ENCODE data around the gene KIF26B.

Gene KIF26B

DNA sequence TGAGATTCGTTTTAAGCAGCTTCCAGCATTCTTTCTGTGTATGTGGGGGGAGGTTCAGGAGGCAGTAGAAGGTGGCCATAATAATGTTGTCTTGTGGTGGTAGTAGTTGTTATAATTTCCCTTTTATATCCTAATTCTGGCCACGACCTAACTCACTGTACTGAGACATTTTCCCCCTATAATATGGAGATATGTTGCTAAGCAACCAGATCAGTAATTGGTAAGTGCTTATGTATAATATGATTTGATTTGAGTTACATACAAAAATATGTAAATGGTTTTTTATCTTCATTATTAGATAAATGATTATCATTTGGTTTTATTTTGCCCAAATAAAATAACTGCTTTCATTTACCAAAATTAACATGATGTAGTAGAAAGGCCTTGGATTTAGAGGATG lies 376.2 kb downstream of the KIF26B start:
- no peak for DNase-seq

DNA sequence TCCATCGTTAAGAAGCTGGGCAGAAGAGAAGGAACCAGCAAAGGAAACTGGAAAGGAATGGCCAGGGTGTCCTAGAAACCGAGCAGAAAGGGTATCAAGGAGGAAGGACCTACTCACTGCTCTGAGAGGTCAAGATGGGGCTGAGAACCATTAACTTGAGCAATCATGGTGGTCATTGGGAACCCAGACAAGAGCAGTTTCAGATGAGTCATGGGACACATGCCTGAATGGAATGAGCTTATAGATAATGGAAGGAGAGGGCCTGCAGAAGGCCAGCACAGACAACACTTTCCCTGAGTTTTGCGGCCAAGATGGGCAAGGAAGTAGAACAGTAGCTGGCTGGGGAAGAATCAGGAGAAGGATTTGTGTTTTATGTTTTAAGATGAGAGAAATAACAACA lies 383.2 kb downstream of the KIF26B start:
- no peak for DNase-seq

DNA sequence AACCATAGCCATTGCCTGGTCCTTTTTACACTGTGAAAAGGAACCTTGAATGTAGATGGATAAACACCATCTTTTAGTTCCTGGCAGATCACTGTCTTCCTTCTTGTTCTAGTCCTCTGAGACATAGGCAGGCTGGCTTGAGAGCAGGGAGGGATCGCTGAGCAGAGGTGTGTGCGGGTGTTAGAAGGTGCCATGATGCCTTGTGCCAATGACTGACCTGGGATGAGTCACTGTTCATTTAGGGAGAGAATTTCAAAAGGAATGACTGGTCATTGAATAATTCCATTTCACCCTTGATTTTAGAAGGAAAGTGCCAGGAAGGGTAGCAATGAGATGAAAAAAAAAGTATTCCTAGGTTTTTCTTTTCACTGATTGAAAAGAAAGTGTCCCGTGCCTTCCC lies 383.9 kb downstream of the KIF26B start:
- DNase-seq, result no peak

DNA sequence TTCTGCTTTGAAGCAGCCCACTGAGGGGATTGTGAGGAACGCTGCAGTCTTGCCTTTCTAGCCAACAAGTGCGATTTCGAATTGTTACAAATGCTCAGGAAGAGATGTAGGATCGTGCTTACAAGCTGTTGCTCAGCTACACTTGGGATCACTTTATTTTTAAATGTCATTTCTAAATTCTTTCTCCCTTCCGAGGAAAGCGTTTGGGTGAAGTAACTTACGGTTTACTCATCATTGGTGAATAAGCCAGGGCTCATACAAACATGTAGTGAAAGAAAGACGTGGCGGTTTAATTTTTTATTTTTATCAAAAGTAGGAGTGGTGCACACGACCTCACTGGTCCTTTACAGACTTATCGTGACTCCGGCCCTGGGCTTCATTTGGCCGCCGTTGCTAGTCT lies 386.6 kb downstream of the KIF26B start:
- DNase-seq, result no peak

DNA sequence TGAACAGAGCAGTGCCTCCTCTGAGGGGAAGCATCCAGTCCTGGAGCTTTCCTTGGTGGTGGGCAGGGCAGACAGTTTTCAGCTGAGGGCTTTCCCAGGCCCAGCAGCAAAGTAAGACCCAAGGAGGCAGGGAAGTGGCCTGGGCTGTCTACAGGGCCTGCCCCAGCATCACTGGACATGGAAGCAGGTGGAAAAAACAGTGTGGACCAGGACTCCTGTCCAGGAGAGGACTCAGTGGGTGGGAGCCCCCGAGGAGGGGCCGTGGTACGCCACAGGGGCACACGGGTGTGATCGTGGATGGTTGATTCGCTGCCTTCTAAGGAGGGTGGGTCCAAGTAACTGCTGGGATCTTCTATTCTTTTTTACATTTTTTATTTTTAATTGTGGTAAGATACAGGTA lies 387.6 kb downstream of the KIF26B start:
- DNase-seq, result no peak

DNA sequence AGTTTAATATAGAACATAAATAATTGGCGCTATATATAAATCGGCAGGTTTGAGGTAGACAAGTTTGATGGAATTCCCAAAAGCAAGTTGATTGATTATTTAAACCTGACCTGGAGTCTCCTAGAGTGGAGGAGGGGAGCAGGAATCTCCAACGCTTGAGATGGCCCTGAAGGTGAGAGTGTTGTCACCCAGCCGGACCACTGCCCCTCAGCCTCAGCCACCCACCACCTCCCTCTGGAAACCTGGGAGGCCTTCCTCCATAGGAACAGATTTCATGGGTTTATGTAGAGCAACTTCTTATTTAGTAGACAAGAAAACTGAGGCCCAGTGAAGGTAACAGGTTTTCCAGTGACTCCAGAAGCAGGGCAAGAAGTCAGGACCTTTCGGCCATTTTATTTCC lies 389.5 kb downstream of the KIF26B start:
- DNase-seq, result no peak

DNA sequence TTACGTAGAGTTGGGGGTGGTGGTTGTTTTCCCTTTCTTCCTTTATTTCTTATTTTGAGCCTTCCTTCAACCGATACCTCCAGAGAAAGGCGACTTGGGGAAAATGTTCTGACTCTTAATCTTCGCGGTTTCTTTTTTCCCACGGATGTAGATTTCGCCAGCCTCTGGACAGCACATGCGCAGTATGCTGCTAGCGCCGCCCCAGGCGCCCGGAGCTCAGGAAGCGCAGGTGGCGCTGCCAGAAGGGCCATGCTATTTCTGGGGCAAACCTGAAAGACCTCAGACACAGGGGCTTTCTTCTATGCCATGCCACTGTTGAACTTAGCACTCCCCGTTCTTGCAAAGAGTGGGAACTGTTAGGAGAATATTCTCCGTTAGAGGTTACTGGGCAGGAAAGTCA lies 392.1 kb downstream of the KIF26B start:
- no peak for DNase-seq

DNA sequence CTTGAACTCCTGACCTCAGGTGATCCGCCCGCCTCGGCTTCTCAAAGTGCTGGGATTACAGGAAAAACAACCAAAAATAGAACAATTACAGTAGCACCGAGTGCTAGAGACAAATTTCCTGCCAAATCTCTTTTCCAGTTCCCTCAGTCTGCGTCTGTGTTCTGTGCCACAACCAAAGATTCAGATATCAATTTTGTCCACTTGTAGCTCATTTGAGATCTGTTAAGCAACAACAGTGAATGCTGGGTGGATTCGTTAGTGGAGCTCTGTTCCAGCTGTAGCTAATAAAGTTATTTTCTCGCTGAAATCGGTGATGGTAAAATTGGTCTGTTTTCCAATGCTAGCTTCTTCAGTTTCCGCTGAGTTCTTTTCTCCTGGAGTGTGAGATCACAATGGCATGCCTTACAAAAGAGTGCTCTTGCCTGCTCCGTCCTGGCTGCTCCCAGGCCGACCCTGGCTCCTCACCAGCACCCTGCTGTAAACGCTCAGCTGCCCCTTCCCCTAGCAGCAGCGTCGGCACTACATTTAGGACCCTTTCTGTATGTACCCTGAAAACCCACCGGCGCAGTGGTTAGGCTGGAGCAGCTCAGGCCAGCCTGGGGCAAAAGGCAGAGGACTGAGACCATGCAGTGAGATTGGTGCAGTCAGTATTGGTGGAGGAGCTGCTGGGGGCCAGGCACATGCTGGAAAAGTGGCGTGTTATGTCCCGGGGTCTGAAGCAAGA lies 395.4 kb downstream of the KIF26B start:
- no peak for DNase-seq

DNA sequence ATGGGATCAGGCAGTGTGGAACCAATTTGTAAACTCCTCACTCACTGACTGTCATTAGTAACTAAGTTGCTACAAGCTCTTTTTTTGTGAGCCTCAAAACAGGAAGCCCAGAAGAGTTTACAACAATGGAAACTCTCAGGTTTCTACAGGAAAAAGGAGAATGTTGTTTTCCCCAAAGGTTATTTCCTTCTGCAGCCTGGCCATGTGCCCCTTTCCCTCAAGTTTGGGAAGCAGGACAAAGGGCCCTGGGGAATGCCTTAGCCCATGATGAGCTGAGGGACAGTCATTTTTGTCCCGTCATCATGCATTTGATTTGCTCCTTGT lies 395.9 kb downstream of the KIF26B start:
- DNase-seq, result no peak

DNA sequence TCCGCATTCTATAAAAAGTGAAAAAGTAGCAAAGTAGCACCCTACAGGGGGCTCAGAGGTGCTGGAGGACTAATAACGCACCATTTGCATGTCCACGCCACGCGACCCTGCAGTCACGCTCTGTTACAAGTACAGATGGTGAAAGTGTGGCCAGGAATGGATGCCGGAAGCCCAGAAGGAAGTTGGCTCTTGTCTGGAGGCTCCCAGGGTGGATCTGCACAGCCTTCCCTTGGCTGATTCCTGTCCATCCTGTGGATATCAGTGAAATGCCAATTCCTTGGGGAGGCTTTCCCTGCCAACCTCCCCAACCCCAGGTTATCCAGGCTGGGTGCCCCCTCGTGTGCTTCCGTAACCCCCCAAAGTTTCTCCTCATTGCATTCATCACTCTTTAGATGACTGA lies 396.8 kb downstream of the KIF26B start:
- no peak for DNase-seq

DNA sequence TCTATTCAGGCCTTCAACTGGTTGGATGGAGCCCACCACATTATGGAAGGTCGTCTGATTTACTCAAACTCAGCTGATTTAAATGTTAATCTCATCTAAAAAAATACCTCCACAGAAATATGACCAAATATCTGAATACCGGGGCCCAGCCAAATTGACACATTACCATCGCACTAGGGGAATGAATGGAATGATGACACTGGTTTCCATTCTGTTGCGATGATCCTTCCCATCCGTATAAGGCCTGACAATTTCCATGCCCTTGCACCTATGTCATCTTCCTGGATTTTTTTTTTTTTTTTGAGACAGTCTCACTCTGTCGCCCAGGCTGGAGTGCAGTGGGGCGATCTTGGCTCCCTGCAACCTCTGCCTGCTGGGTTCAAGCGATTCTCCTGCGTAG lies 397.5 kb downstream of the KIF26B start:
- no peak for DNase-seq

DNA sequence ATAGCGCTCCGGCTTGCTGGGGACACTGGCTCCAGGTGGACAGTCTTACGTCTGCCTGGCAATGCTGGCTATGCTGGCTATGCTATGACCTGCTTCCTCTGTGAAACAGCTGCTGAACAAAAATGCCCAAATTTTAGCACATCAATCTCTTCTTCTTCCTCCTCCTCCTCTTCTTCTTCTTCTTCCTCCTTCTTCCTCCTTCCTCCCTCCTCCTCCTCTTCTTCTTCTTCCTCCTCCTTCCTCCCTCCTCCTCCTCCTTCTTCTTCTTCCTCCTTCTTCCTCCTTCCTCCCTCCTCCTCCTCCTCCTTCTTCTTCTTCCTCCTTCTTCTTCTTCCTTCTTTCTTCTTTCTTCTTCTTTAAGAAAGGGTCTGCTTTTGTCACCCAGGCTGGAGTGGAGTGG lies 401.3 kb downstream of the KIF26B start:
- no peak for DNase-seq

DNA sequence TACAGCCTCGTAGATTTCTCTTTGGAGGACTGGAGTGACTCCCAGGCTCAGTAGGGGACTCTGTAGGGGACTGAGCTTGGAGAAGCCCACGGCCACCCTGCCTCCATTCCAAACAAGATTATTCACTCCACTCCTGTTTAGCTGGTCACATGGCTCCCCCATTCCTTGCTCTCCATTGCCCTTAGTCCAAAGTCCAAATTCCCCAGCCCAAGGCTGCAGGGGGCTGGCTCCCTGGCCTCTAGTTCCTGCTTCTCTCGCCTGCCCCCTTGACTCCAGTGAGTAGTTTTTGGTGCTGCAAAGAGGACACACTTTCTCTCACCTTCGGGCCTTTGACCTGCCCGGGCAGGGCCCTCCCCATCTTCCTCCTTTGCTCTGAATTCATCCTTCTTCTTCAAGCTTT lies 403.3 kb downstream of the KIF26B start:
- DNase-seq, result no peak

DNA sequence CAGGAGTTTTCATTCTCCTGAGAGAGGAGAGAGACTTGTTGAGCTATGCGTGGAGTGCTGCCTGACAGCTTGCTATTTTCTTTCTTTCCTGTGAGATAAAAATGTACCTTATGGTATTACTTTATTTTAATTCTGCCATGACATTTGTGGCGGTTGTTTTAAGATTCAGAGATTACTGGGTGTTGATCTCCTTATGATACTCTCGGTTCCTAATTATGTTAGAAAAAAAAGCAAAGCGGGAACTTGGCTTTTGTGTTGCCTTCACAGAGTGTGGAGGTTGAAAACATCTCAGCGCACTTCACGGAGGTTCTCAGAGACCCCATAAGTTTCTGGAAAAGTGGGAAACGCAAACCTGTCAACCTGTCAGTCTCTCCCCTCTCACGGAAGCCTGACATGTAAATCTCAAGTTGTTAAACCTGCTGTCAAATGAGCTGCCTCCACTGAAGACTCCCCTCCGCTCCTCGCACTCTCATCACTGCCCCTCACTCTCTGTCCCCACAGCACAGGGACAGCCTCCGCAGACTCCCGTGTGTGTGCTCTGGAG lies 405.6 kb downstream of the KIF26B start:
- no peak for DNase-seq

DNA sequence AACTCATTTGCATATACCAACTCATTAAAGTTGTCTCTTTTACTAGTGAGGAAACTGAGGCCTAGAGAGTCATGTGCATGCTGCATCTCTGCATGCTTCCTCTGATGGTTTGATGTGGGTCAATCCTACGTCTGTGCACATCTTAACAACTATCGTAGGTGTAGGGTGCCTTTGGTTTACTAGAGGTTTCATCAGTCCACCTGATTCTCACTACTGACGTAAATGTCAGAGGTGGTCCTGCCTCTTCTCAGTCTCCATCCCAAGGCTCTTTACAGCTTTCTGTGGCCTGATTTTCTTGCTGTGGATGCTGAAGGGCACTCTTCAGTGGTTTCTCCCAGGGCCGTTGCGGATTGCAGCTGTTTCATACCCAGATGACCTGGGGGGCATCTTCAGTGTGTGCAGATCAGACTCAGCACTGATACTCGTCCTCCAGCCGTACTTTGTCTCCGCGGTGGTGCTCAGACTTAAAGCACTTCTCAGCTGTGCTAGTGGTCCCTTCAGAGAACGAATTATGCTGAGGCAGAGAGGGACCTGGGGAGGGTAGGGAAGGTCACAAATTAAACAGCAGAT lies 407.0 kb downstream of the KIF26B start:
- no peak for DNase-seq

DNA sequence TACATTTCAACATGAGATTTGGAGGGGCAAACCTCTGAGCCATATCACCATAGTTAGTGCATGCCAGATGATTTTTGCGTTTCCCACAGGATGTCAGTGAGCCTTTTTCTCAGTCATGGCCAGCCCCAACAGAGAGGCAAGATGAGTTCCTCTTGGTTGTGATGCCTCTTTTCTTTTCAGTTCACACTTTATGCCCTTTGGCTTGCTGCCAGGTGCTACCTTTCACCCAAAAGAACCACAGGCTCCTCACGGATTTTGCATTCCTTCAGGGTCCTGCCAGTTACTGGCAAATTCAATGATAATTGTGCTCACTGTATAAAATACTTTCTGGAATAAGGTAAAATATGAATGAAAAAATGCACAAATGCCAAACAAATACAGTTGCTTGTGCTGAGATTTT lies 411.3 kb downstream of the KIF26B start:
- no peak for DNase-seq

DNA sequence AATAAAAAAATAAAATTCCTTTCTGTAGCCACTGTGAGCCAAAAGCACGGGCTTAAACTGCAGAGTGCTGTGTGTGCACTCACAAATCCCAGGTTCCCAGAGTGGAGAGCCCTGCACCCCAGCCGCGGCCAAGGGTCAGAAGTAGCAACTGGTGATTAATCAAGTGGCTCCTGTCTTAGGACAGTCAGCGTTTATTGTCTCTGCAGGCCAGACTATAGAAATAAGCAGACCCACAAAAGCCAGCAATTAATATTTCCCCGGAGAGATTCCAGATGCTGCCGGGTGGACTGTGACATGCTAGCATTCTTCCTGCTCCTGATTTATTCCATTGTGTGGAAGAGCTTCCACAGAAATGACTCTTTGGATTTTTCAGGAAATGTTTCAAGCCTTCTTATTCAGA lies 412.2 kb downstream of the KIF26B start:
- DNase-seq, result no peak

DNA sequence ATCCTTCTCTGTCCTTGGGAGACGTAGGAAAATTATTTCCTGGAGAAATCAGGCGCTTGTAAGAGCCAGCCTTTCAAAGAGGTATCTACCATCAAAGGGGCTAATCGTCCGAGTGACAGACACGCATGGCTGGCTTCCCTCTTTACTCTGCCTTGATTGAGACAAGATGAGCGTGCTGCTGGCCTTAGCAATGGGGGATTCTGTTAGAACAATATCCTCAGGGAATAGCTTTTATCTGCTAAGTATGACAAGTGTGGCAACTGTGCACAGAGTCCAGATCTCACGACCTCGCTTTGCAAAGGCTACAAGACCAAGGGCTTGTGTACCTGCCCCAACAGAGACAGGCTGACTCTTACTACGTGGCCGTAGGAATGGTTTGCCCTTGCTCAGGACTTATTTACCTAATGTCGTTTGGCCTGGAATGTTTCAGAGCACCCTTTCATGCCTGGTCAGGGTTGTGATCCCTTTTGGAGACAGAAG lies 417.1 kb downstream of the KIF26B start:
- DNase-seq, result no peak

DNA sequence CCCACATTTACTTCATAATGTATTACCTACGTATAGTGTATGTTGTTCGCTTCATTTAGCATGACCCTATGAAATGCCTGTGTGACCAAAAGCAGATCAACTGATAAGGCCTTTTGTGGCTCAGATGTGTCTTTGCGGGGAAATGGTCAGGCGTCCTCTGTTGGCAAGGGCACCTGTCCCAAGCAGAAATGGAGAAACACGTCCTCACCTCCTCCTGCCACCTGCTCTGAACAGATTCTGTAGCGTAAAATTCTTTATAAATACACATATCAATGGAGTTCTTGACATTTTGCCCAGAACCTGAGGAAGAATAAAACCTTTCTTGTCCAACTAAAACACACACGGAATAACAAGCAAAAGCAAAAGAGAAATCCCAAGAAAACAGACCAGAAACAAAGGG lies 417.9 kb downstream of the KIF26B start:
- DNase-seq, result no peak

DNA sequence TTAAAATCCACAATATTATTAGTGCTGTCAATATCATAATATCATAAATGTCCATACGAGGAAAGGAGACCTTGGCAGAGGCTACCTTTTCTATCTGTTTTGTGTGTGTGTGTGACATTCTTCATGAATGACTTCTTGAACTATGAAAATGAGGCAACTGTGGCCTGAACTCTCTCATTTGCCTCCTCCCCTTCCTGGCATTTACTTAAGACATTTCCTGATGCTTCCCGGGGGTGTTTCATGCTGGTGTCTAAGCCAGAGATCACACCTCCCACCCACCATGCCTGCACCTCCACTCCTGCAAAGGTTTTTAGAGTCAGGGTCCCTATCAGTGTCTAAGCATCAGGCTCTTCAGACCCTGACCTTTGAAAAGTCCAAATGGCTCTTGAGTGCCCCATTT lies 420.9 kb downstream of the KIF26B start:
- DNase-seq, result no peak

DNA sequence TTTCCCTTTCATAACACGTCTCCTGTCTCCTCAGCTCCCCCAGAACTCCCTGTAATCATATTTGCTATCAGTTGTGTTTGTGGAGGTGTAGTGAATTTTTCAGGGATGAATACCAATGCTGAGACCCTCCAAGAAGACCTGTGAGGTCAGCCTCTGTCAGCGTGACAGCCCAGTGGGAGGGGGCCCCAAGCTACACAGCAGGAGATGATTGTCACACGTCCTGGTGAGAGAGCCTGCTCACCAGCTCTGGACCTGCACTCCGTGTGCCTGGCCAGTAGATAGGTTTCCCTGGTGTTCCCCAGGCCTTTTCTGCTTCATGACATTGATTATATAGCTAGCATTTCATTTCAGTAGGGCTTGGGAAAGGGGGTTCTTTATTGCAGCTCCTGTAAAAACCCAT lies 421.5 kb downstream of the KIF26B start:
- DNase-seq, result no peak

DNA sequence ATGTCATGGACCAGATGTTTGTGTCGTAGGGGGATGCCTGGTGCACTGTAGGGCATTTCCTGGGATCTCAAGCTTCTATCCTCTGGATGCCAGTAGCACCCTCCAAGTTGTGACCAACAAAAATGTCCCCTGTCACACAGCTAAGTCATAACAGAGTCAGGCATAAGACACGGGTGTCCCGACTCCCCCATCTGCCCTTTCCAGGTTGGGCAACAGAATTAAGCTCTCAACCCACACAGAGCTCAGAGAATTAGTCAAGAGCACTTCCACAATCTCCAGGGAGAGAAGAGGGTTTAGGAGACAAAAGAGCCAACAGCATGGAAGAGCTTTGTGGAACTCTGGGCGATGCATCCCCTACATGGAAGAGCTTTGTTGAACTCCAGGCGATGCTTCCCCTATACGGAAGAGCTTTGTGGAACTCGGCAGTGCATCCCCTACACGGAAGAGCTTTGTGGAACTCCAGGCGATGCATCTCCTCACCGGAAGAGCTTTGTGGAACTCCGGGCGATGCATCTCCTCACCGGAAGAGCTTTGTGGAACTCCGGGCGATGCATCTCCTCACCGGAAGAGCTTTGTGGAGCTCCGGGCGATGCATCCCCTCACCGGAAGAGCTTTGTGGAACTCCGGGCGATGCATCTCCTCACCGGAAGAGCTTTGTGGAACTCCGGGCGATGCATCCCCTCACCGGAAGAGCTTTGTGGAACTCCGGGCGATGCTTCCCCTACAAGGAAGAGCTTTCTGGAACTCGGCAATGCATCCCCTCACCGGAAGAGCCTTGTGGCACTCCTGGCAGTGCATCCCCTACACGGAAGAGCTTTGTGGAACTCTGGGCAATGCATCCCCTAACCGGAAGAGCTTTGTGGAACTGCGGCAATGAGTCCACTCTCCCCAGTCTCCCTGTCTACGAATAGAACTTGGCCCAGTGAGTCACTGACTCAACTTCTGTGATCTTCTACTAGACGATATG lies 422.7 kb downstream of the KIF26B start:
- no peak for DNase-seq

DNA sequence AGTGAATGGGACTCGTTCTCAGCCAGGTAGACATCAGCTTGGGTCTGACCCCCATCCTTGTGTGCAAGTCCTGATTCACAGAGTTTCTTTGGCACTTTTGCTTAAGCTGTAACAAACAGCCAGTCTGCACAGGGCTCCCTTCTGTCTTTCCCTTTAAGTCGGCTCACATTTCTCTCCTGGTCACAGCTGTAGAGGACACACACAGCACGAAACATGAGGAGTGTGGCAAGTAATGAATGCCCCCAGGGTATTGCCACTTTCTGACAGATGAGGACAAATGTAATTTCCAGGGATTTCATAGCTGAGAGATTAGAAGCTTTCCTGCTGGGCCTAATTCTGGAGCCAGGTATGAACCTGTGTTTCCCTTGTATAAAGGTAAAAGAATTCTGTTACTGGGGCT lies 423.5 kb downstream of the KIF26B start:
- DNase-seq, result no peak

DNA sequence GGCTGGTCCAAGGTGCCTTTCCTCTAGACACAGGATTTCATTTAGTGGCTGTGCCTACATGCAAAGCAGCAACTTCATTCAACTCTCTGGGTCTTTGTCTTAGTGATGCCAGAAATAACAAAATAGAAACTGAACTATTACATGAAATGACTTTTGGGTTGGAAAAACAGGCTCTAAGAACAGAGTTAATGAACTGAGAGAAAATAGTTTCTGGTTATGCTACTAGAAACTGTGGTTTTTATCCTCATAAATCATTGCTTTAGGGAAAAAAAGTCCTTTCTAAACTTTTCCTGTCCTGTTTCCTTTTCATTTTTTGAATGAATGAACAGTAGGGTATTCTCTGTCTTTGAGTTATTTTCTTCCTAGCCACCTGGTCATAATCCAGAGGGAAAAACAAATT lies 424.0 kb downstream of the KIF26B start:
- no peak for DNase-seq
